GM13976 (cell line): Measurements from ENCODE around the gene MRPL14.

ENCODE experiments used
- DNase-seq: peaks from one replicate; pipeline ENCODE4 v3.0.0; 2012; ENCODE audit warnings: low spot score
- in situ Hi-C: fragments of 300-500 bp; cut with MboI; formaldehyde crosslinking; loops from one replicate; pipeline ENCODE4 v1.12.0; 2022; ENCODE audit warnings: low sequenced_read_pairs, mixed read lengths, inconsistent platforms; ENCODE audit not compliant: unreplicated experiment
- TF ChIP-seq, protein P1 (sequence below): IDR thresholded peaks from 2 replicates; pipeline ENCODE4 v1.5.1; 2012; ENCODE audit warnings: borderline replicate concordance, mild to moderate bottlenecking; ENCODE audit not compliant: insufficient read depth; ENCODE audit errors: extremely low read depth, missing control alignments, control extremely low read depth

Gene MRPL14

DNA sequence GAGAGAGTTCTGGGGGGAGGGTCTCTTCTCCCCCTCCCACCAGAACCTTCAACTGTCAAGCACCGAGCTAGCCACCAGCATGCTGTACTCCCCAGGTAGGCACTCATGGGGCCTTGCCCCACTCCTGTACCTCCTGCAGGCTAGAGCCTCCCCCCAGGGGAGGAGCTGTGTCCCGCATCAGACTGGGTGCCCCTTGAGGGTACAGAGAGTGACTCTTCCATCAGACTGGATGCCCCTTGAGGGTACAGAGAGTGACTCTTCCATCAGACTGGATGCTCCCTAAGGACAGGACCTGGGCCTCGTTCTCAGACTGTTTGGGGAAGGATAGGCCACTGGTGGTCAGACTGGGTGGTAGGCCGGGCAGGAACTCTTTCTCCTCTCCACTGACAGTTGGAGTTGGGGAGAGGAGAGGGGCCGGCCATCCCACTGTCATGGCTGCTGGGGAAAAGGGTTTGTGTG is 31.5 kb upstream of the MRPL14 start, which contains the start of gene CAPN11:
Gene CAPN11 (plus strand): TSS at position 51 of the 459 bp plus-strand sequence. CDS start 29 bp downstream, at position 80.
- TF ChIP-seq, protein P1, sequence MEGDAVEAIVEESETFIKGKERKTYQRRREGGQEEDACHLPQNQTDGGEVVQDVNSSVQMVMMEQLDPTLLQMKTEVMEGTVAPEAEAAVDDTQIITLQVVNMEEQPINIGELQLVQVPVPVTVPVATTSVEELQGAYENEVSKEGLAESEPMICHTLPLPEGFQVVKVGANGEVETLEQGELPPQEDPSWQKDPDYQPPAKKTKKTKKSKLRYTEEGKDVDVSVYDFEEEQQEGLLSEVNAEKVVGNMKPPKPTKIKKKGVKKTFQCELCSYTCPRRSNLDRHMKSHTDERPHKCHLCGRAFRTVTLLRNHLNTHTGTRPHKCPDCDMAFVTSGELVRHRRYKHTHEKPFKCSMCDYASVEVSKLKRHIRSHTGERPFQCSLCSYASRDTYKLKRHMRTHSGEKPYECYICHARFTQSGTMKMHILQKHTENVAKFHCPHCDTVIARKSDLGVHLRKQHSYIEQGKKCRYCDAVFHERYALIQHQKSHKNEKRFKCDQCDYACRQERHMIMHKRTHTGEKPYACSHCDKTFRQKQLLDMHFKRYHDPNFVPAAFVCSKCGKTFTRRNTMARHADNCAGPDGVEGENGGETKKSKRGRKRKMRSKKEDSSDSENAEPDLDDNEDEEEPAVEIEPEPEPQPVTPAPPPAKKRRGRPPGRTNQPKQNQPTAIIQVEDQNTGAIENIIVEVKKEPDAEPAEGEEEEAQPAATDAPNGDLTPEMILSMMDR, result no peak
- DNase-seq, result no peak
- in situ Hi-C loops, result no loop called here

DNA sequence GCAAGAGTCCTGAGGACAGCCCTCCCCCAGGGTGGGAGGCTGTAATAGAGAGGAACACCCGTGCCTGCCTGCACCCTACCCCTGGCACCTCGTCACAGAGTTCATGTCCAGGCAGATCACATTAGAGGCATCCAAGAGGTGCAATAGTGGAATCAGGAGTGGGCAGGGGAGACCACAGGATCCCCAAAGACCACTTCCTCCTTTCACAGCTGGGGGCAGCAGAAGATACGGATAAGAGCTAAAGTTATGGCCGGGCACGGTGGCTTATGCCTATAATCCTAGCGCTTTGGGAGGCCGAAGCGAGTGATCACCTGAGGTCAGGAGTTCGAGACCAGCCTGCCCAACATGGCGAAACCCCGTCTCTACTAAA is 29.9 kb upstream of the MRPL14 start:
- TF ChIP-seq, protein P1, result no peak
- in situ Hi-C loops, result no loop called here
- no peak for DNase-seq

DNA sequence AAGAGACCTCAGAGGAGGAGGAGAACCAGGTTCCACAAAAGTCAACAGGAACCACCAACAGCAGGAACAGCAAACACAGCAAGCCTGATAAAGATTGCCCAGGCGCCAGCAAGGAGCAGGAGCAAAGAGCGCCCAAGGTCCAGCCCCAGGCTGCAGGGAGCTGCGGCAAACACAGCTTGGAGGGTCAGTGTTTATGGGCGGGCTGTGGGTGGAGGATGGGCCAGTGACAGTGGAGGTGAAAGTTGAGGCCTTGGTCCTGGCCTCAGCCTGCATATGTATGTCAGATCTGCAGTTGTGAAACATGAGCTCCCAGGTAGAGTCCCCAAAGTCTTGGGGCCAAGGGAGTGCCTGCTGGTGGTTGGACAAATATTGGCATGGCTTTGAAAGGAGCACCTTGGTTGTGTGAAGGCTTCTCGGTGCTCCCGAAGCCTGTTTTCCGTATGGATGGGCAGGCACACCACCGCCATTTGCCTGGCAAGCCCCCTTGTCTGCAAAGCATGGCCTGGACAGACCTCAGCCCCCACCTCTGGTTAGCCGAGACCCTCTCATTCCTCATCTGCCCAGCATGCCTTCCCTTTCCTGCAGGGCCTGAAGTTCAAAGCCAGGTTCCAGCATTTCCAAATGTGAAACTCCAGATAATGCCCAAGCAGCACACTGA is 29.4 kb upstream of the MRPL14 start:
- TF ChIP-seq, protein P1, result no peak
- no peak for DNase-seq
- in situ Hi-C loops, result no loop called here

DNA sequence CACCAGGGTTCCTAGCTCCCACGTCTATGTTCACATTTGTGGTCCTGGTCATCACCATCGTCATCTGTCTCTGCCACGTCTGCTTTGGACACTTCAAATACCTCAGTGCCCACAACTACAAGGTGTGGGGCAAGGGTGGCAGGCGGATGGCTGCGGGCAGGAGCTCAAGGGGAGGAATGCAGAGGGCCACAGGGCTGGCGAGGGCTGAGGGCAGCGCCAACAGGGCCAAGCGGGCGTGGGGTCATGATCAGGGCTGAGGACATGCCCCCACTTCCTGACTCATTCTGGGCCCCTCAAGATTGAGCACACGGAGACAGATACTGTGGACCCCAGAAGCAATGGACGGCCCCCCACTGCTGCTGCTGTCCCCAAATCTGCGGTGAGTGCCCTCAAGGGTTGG is 26.8 kb upstream of the MRPL14 start:
- TF ChIP-seq, protein P1, result no peak
- in situ Hi-C loops, result no loop called here

DNA sequence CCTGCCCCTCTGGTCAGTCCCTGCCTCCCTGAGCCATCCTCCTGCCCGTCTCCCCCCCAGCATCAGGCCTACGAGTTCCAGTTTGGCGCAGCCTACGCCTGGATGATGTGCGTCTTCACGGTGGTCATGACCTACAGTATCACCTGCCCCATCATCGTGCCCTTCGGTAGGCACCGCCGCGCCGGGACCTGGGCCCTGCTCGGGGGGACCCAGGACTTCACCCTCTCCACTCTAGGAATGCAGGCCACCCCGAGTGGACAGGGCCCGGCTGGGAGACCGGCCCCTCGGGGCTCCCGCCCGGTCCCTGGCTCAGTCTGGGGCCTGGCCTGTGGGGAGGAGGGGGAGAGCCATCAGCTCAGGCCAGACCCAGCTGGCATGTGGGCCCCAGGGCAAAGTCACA is 25.3 kb upstream of the MRPL14 start:
- in situ Hi-C loops, result no loop called here
- no peak for DNase-seq
- TF ChIP-seq, protein P1, result no peak

More for the DNA sequence above, 26.8 kb upstream of the MRPL14 start:
- DNase-seq, result no peak

DNA sequence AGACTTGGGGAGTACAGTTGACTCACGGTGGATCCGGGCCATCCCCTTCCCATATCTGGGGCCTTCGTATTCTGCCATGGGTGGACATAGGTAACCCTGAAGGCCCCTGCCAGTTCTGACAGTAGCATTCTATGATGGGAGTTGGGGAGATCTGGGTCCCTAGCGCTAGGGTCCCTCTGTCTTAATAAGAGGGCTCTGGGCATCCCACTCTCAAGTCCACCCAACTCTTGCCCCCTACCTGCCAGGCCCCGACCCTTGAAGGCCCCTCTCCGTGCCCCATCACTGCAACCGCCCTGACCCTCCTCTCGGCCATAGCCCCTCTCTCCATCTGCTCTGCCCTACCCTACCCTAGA is 24.8 kb upstream of the MRPL14 start:
- no peak for DNase-seq
- TF ChIP-seq, protein P1, result no peak
- in situ Hi-C loops, result no loop called here
